ENCODE data around the gene RAD51B. TPM values are rescaled to one million over a fixed set of nuclear protein-coding genes. Genes with fewer than 3 reads are reported as not detected.

Gene RAD51B
- total and polyA plus RNA-seq, 2 of the 13 experiments (the other 11 are each of a cell fraction or from before 2014, with no cell fraction given): 7.0 to 9.5 TPM

- 37% methylated on average over 3 of the region's 3 CpGs for WGBS (ENCODE audit: low lambda C conversion rate)
- no peak overlapping the region for H3K4me3 ChIP-seq (replicated peaks in 1 of 3; ENCODE audit: insufficient read depth in 1 of 3, low read depth in 2 of 3, low read length in 3 of 3)
- H3K36me3 ChIP-seq (replicated peaks in 1 of 2; ENCODE audit: control insufficient read depth in 1 of 2, insufficient read depth in 2 of 2, low read length in 2 of 2): no peaks in the 10 kb centered on the region
- ChIA-PET CTCF (ENCODE audit: low intra/inter-chr PET ratio, low total read pairs) (no interaction called here), POLR2A (no interaction called here)
- ATAC-seq (no peak), DNase-seq (ENCODE audit: low spot score) (no peak), FAIRE-seq (no peak)
- H4K20me1 ChIP-seq (ENCODE audit: insufficient read depth, low read length): no peaks in the 10 kb centered on the region
- peaks cover 34% of the 10 kb centered on the region for H3K4me1 ChIP-seq (ENCODE audit: insufficient read depth, low read length)
- no peaks in the 10 kb centered on the region for H3K9me3 ChIP-seq (ENCODE audit: low read length)
- H3K9ac ChIP-seq (ENCODE audit: insufficient read depth, low read depth, low read length): no peak overlapping the region
- H3K27me3 ChIP-seq (ENCODE audit: control insufficient read depth in 1 of 2, insufficient read depth in 2 of 2, low read length in 2 of 2): no peaks in the 10 kb centered on the region
- BruUV-seq (replicated peaks): no TSS peak
- in situ Hi-C loops (cut with HindIII; ENCODE audit: extremely low pct_ligation_motif_present, low pct_unique_long_range_greater_than_20kb): no loop called here
- no peaks in the 10 kb centered on the region for H3K79me2 ChIP-seq (ENCODE audit: insufficient read depth, low read length)
- TF ChIP-seq ZNF235 (CRISPR knock-in tag; IDR thresholded peaks at IDR 0.05; ENCODE audit: borderline replicate concordance): no peak
- TF ChIP-seq AHR (CRISPR knock-in tag; IDR thresholded peaks at IDR 0.05): no peak
- TF ChIP-seq ZNF576 (CRISPR knock-in tag; IDR thresholded peaks at IDR 0.05): no peak
- no peak for TF ChIP-seq HOMEZ (CRISPR knock-in tag; IDR thresholded peaks at IDR 0.05; ENCODE audit: low read depth)
- no peak for TF ChIP-seq PAWR (CRISPR knock-in tag; IDR thresholded peaks at IDR 0.05; ENCODE audit: borderline replicate concordance)
- TF ChIP-seq SETDB1 (CRISPR knock-in tag; IDR thresholded peaks at IDR 0.05; ENCODE audit: borderline replicate concordance): no peak
- no peak for TF ChIP-seq SP4 (CRISPR knock-in tag; IDR thresholded peaks at IDR 0.05)
- TF ChIP-seq ZNF281 (CRISPR knock-in tag; IDR thresholded peaks at IDR 0.05; ENCODE audit: borderline replicate concordance): no peak
- TF ChIP-seq NR3C1 (CRISPR knock-in tag; IDR thresholded peaks at IDR 0.05): no peak
- TF ChIP-seq PBX3 (CRISPR knock-in tag; IDR thresholded peaks at IDR 0.05; ENCODE audit: borderline replicate concordance): no peak
- TF ChIP-seq CCDC6 (CRISPR knock-in tag; IDR thresholded peaks at IDR 0.05): no peak
- TF ChIP-seq CREB1 (IDR thresholded peaks at IDR 0.05): no peak
- no peak for TF ChIP-seq CREB1 (CRISPR knock-in tag; IDR thresholded peaks at IDR 0.05)
- H2AFZ ChIP-seq (ENCODE audit: low read length): no peak overlapping the region
- intact Hi-C loops (cut with micrococcal nuclease; ENCODE audit: unreplicated experiment): no loop called here
- no peak overlapping the region for H3K27ac ChIP-seq (ENCODE audit: extremely low read length, insufficient read depth, low read length)
- H3K4me2 ChIP-seq (ENCODE audit: low read depth, low read length): no peak overlapping the region
Observed at GRCh38 chr14:68479247-68479646, 659.7 kb downstream of the RAD51B start.

Measured in HepG2 (cell line).